Spleen (tissue), 11 donors: ENCODE measurements around the gene DCAF7. TPM values are rescaled to one million over a fixed set of nuclear protein-coding genes. Genes with fewer than 3 reads are reported as not detected.

ENCODE experiments used
- DNase-seq: peaks from one replicate; pipeline ENCODE4 v3.0.0-alpha.2; 2020
- H3K27ac ChIP-seq, 8 donors: fragments of 200-600 bp; sonication (generic) in 7 of 8; 1 replicate in 4 of 8; 2 replicates in 4 of 8; pipeline versions ENCODE4 v1.5.0 to v1.8.0; 2016 to 2021; ENCODE audit warnings: inconsistent platforms in 4 of 8, mild to moderate bottlenecking in 4 of 8, moderate library complexity in 1 of 8
- H3K27me3 ChIP-seq, 7 donors: fragments of 200-600 bp; sonication (generic) in 6 of 7; replicated peaks in 1 of 7; 1 replicate in 4 of 7; 2 replicates in 3 of 7; pipeline versions ENCODE4 v1.5.0 to v1.8.0; 2016 to 2021; ENCODE audit warnings: inconsistent platforms in 3 of 7, mild to moderate bottlenecking in 1 of 7
- H3K36me3 ChIP-seq, 6 donors: fragments of 200-600 bp; sonication (generic) in 5 of 6; 1 replicate in 4 of 6; 2 replicates in 2 of 6; pipeline versions ENCODE4 v1.5.0 to v1.8.0; 2016 to 2021; ENCODE audit warnings: inconsistent platforms in 2 of 6
- H3K4me1 ChIP-seq, 6 donors: fragments of 200-600 bp; sonication (generic) in 5 of 6; 1 replicate in 3 of 6; 2 replicates in 3 of 6; pipeline versions ENCODE4 v1.5.0 to v1.8.0; 2016 to 2021; ENCODE audit warnings: inconsistent platforms in 3 of 6
- H3K4me3 ChIP-seq, 8 donors: fragments of 200-600 bp; sonication (generic) in 7 of 8; 1 replicate in 4 of 8; 2 replicates in 4 of 8; pipeline versions ENCODE4 v1.5.0 to v1.8.0; 2016 to 2021; ENCODE audit warnings: inconsistent platforms in 4 of 8, mild to moderate bottlenecking in 4 of 8, moderate library complexity in 2 of 8
- H3K9me3 ChIP-seq, 8 donors: fragments of 200-600 bp; sonication (generic) in 7 of 8; 1 replicate in 4 of 8; 2 replicates in 4 of 8; pipeline versions ENCODE4 v1.5.0 to v1.8.0; 2016 to 2021; ENCODE audit warnings: inconsistent platforms in 4 of 8
- CTCF ChIP-seq, 11 experiments: fragments of 200-600 bp in 7 of 11; fragments of 450-650 bp in 4 of 11; sonication (generic) in 4 of 11; IDR thresholded peaks in 8 of 11; conservative IDR thresholded peaks in 3 of 11; 1 replicate in 7 of 11; 2 replicates in 4 of 11; pipeline versions ENCODE4 v1.4.0 to v1.8.0; 2016 to 2021; ENCODE audit warnings: antibody characterized with exemption in 11 of 11, inconsistent platforms in 4 of 11, mild to moderate bottlenecking in 1 of 11
- POLR2A ChIP-seq, 3 donors: fragments of 450-650 bp; IDR thresholded peaks; one replicate each; pipeline ENCODE4 v1.5.1; 2017; ENCODE audit warnings: antibody characterized with exemption in 3 of 3, mild to moderate bottlenecking in 1 of 3
- POLR2AphosphoS5 ChIP-seq, 3 donors: sonication (generic); formaldehyde crosslinking; IDR thresholded peaks; one replicate each; pipeline ENCODE4 v1.5.1; 2017; ENCODE audit warnings: antibody characterized with exemption in 3 of 3
- WGBS, 5 donors: extraction: QIAGEN DNeasy Blood & Tissue Kit in 3 of 5; methylation state at CpG; one replicate each; pipeline versions ENCODE4 v1.1.5 to v1.1.7; 2013 to 2018; 5-methylcytosine and 5-hydroxymethylcytosine counted together
- intact Hi-C: fragments of 100-400 bp; cut with DNase I; formaldehyde crosslinking; loops from one replicate; pipeline ENCODE4 v1.15.0; 2023; ENCODE audit warnings: low total_unique reads
- polyA plus RNA-seq, 3 donors: library from polyadenylated mRNA; stranded (reverse); fragments of 200-250 nt; gene quantifications; one replicate each; pipeline ENCODE4 v1.2.1, GENCODE V29; 2013
- total RNA-seq, 7 donors: library from RNA; depleted of rRNA in 3 of 7; stranded (reverse); fragments of >200 nt in 3 of 7; fragmentation: NEBNext Ultra II Directional in 4 of 7; extraction: Animal tissue kit (Norgen Biotek cat#: 25700) in 4 of 7; gene quantifications; one replicate each; pipeline versions ENCODE4 v1.1.0 to v1.2.1, GENCODE V29; 2016 to 2021
- donor health status: healthy with polysubstance abuse.
- donor health status: DM: no; HTN: no; CAD: no; lungs with moderate emphysema.
- donor health status: DM: no; HTN: no; CAD: no.
- donor health status: Bipolar disorder and iron deficiency.
- donor health status: healthy.
- donor health status: DM: no; HTN: no; CAD: no.
- donor health status: DM: yes; HTN: yes; CAD: no.

Gene DCAF7
- total and polyA plus RNA-seq, 10 donors, result 15.9 to 87.5 (median 54.7) TPM

GRCh38 chr17:63533433-63534077 lies 16.7 kb upstream of the DCAF7 start:
- Histone ChIP-seq H3K4me3 (no peak overlapping the region), H3K36me3 (no peaks in the 10 kb centered on the region), H3K27me3 (peaks cover 0 to 37% (median 14%) of the 10 kb centered on the region in 7 donors), H3K9me3 (no peaks in the 10 kb centered on the region), H3K4me1 (peaks cover 0 to 10% (median 7%) of the 10 kb centered on the region in 6 donors), H3K27ac (no peak overlapping the region)
- DNase-seq, result peak; percentile 62
- TF ChIP-seq POLR2A (IDR thresholded peaks at IDR 0.05) (no peak), CTCF (IDR thresholded peaks at IDR 0.05 in 8 of 11, conservative IDR thresholded peaks at IDR 0.05 in 3 of 11) (no peak)
- intact Hi-C loops, result no loop called here
- 84 to 89% (median 87%) methylated on average over 20 of the region's 20 CpGs for WGBS, 5 donors

DNA sequence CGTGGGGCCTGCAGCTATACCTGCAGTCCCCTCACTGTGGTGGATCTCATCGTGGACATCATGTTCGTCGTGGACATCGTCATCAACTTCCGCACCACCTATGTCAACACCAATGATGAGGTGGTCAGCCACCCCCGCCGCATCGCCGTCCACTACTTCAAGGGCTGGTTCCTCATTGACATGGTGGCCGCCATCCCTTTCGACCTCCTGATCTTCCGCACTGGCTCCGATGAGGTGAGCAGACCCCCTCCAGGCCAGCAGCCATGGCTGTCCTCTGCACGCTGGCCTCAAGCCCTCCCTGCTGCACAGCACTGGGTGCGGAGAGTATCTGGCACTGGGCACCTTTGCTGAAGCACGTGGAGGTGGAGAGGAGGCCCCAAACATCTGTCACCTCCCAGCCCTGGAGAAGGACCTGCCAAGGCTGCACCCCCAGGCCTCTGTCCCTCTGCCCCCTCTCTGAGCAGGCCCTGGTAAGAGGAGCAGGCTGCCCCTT lies 16.2 kb upstream of the DCAF7 start:
- intact Hi-C loops, result no loop called here
- Histone ChIP-seq H3K27me3 (peaks cover 0 to 42% (median 19%) of the 10 kb centered on the region in 7 donors), H3K4me3 (no peak overlapping the region), H3K4me1 (peaks cover 0 to 12% (median 8%) of the 10 kb centered on the region in 6 donors), H3K27ac (no peak overlapping the region), H3K9me3 (no peaks in the 10 kb centered on the region), H3K36me3 (no peaks in the 10 kb centered on the region)
- WGBS, 5 donors, result 92 to 97% (median 94%) methylated on average over 17 of the region's 17 CpGs
- TF ChIP-seq POLR2A (IDR thresholded peaks at IDR 0.05), result no peak
- TF ChIP-seq CTCF (IDR thresholded peaks at IDR 0.05 in 8 of 11, conservative IDR thresholded peaks at IDR 0.05 in 3 of 11), result no peak
- no peak for TF ChIP-seq POLR2AphosphoS5 (IDR thresholded peaks at IDR 0.05)
- peak; percentile 59 for DNase-seq

GRCh38 chr17:63534816-63535455 lies 15.3 kb upstream of the DCAF7 start:
- Histone ChIP-seq H3K36me3 (no peaks in the 10 kb centered on the region), H3K9me3 (no peaks in the 10 kb centered on the region), H3K27ac (no peak overlapping the region), H3K4me3 (no peak overlapping the region), H3K27me3 (peaks cover 0 to 51% (median 20%) of the 10 kb centered on the region in 7 donors), H3K4me1 (peaks cover 0 to 12% (median 8%) of the 10 kb centered on the region in 6 donors)
- no peak for TF ChIP-seq CTCF (IDR thresholded peaks at IDR 0.05 in 8 of 11, conservative IDR thresholded peaks at IDR 0.05 in 3 of 11)
- no peak for TF ChIP-seq POLR2A (IDR thresholded peaks at IDR 0.05)
- TF ChIP-seq POLR2AphosphoS5 (IDR thresholded peaks at IDR 0.05), result no peak
- whole genome bisulfite sequencing, 5 donors, result 84 to 90% (median 88%) methylated on average over 12 to 13 of the region's 13 CpGs
- intact Hi-C loops, result no loop called here
- no peak for DNase-seq

GRCh38 chr17:63535640-63536039 lies 14.6 kb upstream of the DCAF7 start:
- Histone ChIP-seq H3K27me3 (peaks cover 0 to 53% (median 20%) of the 10 kb centered on the region in 7 donors), H3K36me3 (no peaks in the 10 kb centered on the region), H3K4me3 (no peak overlapping the region), H3K4me1 (peaks cover 0 to 12% (median 8%) of the 10 kb centered on the region in 6 donors), H3K9me3 (no peaks in the 10 kb centered on the region), H3K27ac (no peak overlapping the region)
- DNase-seq, result peak; percentile 42
- intact Hi-C loops, result no loop called here
- WGBS, 5 donors, result 94 to 98% (median 98%) methylated on average over 17 to 24 of the region's 24 CpGs
- no peak for TF ChIP-seq POLR2AphosphoS5 (IDR thresholded peaks at IDR 0.05)
- no peak for TF ChIP-seq CTCF (IDR thresholded peaks at IDR 0.05 in 8 of 11, conservative IDR thresholded peaks at IDR 0.05 in 3 of 11)
- TF ChIP-seq POLR2A (IDR thresholded peaks at IDR 0.05), result no peak
